ENCODE data around the gene TGM4.

The TGM4 gene

DNA sequence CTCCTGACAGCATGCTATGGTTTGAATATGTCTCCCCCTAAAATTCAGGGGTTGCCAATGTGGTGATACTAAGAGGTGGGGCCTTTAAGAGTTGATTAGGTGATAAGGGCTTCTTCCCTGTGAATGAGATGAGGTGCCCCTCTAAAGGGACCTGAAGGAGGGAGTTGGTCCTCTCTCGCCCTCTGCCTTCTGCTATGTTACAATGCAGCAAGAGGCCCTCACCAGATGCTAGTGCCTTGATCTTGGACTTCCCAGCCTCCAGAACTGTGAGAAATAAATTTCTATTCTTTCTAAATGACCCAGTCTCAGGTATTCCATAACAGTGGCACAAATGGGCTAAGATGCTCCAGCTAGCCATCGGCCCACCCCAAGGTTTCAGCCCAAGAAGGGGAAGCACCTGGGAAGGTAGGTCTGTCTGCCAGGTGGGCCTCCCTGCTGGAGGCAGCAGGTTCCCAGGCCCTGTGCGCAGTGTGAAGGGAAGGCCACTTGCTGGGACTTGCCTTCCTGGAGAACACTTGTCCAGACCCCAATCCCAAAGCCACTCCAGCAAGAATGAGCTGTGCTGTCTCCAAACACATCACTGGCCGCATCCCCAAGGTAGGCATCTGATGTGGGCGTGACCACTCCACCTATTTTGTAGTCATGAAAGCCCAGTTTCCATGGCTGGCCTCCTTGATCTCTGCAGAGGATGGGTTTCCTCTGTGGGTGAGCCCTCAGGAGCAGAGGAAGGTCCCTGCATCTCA is 9.0 kb downstream of the TGM4 start:
- no peak for DNase-seq

DNA sequence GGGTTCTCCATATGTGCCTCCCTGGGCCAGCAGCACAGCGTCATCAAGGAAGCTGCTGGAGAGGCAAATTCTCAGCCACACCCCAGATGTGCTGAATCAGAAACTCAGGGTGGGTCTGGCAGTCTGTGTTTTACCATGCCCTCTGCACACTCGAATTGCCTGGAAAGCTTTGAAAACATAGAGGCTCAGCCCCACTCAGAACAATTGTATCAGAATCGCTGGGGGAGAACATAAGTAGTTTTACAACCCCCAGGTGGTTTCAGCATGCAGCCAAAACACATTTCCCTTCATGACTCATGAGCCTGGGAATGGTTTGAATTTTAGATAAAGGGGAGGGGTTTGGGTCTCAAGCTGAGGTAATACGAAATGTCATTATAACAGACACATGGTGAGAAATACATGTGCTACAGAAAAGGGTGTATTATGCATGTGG is 9.6 kb downstream of the TGM4 start:
- DNase-seq: peak; percentile 99

DNA sequence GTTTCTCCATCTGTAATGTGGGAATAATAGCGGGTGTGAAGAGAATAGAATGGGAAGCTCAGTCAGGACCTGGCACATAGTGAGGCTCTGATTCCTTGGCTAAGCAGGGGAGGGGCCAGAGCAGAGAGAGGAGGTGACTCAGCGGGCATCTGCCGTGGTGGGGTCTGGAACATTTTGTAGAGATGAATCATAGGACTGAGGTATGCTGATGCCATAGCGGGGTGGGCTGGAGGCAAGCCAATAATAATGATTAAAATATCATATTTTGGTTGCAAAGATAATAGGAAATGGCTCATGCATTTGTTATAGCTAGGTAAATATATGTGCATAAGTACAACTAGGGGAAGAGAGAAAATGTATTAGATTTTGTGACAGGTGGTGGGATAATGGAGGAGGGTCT is 11.2 kb downstream of the TGM4 start:
- peak; percentile 94 for DNase-seq

DNA sequence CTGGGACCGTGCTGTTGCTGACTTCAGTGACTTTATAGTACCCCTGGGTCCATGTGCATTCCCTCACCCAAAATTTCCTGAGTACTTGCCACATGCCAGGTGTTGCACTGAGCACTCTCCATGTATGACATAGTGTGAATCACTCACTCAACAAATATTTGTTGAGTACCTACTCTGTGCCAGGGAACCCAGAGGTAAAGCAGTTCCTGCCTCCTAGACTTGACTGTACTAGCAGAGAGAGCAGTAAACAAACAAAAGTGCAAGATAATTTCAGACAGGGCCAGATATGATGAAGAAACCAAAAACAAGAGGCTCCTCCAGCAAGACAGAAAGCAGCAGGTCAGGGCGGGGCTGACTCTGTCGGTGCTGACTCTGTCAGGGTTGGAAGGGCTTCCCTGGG is 12.2 kb downstream of the TGM4 start:
- DNase-seq: no peak

DNA sequence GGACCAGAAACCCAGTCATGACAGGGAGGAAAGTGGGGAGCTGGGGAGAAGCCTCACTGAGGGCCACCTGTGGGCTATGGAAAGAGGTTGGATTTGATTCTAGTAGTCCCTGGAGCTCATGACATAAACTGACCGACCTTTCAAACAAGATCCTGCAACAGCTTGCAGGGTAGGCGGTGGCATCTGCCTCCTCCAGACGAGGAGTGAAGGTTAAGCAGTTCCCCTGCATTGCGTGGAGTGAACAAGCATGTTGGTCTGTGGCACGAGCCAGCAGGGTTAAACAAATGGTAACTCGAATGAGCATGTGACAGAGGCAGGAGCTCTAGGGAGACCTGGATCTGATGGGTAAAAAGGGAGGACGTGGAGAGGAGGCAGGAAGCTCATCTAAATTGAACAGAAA is 12.7 kb downstream of the TGM4 start:
- DNase-seq: no peak

GRCh38 chr3:44890258-44890657 is 15.8 kb downstream of the TGM4 start:
- no peak for DNase-seq

DNA sequence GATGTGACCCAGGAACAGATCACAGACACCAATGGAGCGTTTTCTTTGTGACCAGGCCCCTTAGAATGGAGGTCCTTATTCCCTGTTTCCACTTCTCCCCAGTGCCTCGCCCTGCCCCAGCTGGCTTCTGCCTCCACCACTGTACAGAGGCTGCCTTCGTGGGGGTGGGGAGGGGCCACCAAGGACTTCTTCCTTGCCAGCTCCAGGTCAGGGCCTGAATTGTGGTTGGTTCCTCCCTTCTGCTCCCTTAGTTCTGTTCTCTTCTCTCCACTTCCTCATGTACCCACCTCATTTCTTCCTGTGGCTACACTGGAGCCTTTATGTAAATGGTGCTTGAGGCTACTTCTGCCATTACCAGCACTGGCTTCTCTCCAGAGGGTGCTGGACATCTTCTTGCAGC is 16.4 kb downstream of the TGM4 start:
- DNase-seq: no peak

- DNase-seq: no peak
Measured at GRCh38 chr3:44892689-44893088, 18.3 kb downstream of the TGM4 start.

- DNase-seq: peak; percentile 65
Measured at GRCh38 chr3:44893097-44893496, 18.7 kb downstream of the TGM4 start.

- DNase-seq: no peak
Measured at GRCh38 chr3:44894485-44894884, 20.1 kb downstream of the TGM4 start.

DNA sequence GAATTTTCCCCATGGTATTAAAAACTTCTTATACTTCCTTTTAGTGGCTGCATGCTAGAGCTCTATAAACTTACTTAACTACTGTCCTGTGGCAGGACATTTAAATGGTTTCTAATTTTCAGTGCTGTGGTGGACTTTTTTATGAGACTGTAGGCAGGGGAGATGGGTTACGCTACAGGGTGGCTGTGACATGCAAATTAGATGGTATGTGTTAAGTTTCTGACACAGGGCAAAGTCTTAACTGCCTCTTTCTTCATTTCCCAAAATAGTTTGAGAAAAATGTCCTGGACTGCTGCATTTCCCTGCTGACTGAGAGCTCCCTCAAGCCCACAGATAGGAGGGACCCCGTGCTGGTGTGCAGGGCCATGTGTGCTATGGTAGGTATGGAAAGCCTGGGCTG is 22.0 kb downstream of the TGM4 start:
- DNase-seq: no peak

DNA sequence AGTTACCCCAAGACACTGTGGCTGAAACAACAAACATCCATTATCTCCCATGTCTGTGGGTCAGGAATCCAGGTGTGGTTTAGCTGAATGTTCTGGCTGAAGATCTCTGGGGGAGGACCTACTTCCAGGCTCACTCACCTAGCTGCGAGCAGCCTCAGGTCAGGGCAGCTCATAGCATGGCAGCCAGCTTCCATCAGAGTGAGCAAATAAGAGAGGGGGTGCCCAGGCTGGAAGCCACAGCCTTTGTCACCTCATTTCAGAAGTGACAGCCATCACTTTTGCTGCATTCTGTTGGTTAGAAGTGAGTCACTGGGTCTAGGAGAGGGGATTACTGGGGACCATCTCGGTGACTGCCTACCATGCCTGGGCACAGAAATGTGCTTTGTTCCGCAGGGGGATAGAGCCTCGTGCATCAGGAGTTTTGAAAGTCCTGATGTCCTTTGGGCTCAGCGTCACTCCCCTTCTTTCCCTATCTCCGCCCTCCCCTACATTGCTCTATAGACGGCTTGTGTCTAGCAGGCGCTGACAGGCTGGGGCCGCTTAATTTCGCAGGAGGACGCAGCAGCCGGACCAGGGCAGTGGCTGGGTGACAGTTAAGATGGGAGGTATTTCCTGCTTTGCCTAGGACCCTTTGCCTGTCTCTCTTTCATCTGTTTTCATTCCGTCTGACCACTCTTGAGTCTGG is 25.4 kb downstream of the TGM4 start:
- no peak for DNase-seq

- peak; percentile 13 for DNase-seq
Measured at GRCh38 chr3:44902628-44903027, 28.2 kb downstream of the TGM4 start.

DNA sequence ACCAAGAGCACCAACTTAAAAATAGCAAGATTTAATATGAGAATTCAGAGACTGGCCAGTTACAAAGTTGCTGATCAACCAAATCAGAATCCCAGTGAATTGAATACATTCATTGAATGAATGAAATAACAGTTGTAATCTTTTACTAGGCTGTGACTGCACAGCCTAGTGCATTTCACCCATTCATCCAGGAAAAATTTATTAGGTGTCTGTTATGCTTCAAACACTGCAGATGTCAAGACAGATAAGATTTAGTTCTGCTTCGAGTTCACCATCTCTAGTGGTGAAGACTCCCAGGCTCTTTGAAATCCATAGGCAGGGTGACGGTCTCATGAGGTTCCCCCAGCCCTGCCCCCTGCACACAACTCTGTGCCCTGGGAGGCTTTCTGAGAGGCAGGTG is 28.9 kb downstream of the TGM4 start:
- DNase-seq: peak; percentile 25

DNA sequence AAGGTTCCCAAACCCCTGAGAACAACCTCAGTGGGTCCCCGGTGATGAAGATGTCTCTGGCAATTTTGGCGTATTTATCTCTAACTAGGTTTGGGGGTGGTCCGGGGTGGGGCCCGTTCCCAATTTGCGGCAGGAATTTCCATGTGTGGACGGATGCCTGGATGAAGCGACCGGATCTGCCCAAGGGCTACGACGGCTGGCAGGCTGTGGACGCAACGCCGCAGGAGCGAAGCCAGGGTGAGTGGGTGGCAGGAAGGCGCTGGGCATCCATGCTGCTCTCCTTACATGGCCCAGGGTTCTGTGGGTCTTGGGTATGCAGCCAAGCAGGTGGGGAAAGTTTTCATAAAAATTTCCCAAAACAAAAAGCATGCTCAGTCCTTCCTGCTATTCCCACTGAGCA is 29.3 kb downstream of the TGM4 start:
- no peak for DNase-seq

- no peak for DNase-seq
Measured at GRCh38 chr3:44905446-44906157, 31.2 kb downstream of the TGM4 start.

GRCh38 chr3:44906997-44907396 is 32.6 kb downstream of the TGM4 start:
- DNase-seq: no peak

DNA sequence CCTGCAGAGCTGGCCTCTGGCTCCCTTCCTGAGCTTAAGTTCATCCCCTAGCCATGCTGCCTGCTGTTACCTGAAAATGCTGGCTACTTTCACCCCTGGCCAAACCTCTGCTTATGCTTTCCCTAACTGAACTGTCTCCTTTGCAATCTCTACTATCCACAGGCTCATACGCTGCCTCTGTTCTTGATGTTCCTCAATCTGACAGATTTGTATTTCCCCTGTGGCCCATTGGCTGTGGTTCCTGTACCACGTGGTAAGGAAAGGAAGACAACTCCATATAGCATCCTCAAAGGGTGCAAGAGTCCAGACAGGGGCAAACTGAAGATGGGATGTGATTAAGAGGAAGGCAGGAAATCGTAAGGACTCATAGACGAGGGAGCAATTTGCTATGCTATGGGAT is 33.2 kb downstream of the TGM4 start:
- no peak for DNase-seq

DNA sequence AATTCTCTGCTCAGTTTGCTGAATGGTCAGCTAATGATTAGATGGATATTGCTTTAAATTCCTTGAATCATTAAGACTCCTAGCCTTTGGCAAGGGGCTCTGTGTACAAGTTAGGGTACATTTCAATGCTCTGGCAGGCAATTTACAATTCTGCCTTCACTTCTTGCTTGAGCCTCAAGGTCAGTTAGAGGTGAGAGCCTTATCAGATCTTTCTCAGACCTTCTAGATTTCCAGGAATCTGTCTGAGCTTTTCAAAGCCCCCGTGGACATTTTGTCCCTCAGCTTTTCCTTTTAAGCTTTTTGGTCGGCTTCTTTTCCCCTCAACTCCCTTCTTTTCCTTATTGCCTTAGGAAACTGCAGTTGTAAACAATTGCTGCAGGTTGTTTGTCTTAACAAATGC is 34.7 kb downstream of the TGM4 start:
- DNase-seq: no peak

- DNase-seq: no peak
Measured at GRCh38 chr3:44910693-44911092, 36.3 kb downstream of the TGM4 start.

DNA sequence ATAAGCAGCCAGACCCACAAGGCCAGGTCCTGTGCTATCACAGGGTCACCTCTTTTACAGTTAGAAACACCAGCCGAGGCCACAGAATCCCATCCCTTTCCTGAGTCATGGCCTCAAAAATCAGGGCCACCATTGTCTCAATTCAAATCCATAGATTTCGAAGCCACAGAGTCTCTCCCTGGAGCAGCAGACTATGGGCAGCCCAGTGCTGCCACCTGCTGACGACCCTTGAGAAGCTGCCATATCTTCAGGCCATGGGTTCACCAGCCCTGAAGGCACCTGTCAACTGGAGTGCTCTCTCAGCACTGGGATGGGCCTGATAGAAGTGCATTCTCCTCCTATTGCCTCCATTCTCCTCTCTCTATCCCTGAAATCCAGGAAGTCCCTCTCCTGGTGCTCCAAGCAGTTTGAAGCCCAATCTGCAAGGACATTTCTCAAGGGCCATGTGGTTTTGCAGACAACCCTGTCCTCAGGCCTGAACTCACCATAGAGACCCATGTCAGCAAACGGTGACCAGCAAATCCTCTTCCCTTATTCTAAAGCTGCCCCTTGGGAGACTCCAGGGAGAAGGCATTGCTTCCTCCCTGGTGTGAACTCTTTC is 39.6 kb downstream of the TGM4 start:
- peak; percentile 45 for DNase-seq

GRCh38 chr3:44914936-44915335 is 40.5 kb downstream of the TGM4 start:
- no peak for DNase-seq

DNA sequence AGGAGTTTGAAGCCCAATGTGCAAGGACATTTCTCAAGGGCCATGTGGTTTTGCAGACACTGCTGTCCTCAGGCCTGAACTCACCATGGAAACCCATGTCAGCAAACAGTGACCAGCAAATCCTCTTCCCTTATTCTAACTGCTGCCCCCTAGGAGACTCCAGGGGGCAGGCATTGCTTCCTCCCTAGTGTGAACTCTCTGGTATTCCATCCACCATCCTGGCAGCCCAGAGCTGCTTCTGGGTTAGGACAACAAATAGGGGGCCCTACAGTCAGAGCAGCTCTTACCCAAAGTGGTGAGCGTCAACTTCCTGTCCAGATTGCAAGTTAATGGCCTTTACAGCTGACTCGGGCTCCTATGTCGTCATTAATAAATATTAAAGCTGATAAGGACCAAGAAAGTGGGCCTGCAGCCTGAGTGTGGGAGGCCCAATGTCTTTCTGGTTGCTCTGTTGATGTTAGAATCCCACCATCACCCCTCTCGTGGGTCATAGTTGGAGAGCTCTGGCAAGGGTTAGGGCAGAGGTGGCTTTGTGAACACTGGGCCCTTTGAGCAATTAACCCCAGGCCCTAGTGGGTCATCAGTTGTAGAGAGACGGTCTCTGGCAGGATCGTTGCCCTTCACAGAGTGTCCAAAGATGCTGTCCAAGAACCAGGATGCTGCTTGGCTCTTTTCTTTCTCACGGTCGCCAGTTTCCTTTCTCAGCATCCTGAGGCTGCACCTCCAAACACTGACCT is 41.5 kb downstream of the TGM4 start:
- no peak for DNase-seq
